ENCODE results near the gene ZNF444. TPM values are rescaled to one million over a fixed set of nuclear protein-coding genes. Genes with fewer than 3 reads are reported as not detected.

Gene ZNF444
- total RNA-seq, 2 experiments from 2014 or later: 28.9 to 29.3 TPM

DNA sequence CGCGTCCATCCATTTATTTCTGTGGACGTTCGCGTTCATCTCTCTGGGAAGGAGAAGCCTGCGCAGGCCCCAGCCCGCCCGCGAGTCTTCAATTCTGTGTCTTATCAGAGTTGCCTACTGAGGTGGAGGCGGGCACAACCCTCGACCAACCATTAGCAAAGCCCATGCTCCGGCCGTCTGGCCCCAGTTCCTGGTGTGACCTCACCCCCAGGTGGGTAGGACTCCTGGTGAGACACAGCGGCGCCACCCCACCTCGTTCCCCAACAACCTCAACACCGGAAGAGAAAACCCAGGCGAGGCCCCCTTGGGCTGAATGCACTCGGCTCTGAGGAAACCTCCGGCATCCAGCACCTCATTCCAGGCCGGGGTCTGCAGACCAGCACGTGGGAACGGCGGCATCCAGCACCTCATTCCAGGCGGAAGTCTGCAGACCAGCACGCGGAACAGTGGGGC, 34.7 kb upstream of the ZNF444 start:
- CTCF ChIA-PET: no interaction called here
- POLR2A ChIA-PET: no interaction called here

DNA sequence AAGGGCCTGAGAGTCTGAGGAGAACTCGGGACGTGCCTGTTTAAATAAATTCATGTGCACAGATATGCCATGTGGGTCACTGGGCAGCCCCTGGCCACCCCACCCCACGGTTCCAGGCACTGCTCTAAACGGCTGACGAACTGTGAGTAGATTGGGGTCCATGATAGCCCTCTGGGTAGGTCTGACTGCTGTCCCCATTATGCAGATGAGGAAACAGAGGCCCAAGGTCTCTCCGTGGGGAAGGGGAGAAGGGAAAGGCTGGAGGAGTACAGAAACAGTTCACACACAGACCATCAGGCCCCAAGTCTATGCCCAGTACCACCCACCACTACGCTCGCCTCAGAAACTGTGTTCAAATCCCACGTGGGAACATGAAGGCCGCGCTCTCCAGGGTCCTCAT, 34.1 kb upstream of the ZNF444 start:
- ChIA-PET CTCF (no interaction called here), POLR2A (no interaction called here)

DNA sequence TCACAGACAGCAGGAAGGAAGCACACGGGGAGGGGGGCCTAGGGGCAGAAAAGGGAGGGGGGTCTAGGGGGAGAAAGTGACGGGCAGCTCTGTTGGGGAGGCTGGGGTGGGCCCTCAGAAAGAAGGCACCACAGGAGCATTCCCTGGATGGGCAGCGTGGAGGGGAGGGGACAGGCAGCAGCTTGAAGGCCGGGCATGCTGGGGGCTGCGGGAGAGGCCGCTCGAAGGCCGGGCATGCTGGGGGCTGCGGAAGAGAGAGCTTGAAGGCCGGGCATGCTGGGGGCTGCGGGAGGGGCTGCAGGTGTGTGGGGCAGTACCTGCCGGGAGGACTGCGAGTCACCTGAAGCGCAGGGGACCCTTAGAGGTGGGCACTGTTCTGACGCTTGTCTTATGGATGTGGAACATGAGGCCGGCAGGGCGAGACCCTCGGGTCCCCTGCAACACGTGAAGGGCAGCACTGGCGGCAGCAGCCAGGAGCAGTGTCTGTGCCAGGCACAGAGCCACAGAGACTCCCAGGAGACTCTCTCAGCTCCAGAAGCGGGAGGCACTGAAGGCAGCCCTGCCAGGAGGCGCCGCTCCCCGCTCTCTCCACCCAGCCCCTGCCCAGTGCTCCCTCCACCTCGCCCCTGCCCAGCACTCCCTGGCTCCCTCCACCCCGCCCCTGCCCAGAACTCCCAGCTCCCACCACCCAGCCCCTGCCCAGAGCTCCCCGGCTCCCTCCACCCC, 33.3 kb upstream of the ZNF444 start:
- ChIA-PET CTCF (no interaction called here), POLR2A (interaction anchor here (0.6 kb wide), 1 partner anchor 867 kb away, joined by 3 read pairs; no protein-coding TSS in a partner anchor)

DNA sequence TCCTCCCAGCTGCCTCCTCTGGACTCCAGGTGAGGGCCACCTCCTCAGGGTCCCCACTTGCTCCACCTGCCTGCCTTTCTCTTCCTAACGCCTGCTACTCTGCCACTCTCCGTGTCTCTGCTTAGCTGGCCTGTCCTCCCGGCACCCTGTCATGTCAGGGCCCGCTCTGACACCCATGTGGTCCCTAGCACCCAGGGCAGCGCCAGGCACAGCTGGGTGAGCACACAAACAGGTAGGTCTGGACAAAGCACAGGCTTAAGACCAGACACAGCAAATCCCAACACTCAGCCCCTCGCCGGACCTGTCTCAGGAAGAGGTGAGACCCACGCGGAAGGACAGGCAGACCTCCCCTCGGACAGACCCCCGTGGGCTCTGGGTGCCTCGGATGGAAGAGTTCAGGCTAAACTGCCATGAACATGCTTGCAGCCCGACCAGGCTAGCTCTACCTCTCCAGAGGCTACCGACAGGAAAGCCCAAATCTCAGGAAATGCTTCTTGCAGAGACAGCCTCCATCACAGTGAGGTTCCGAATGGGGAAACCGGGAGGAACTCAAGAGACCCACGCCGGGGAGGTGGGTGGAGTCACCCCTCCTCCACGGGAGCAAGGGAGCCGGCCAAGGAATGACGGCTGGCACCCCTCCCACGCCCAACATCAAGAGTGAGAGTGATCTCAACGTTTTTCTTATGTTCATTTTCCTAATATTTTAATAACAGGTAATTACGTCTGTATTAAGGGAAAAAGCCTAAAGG, 32.5 kb upstream of the ZNF444 start:
- ChIA-PET POLR2A (interaction anchor here (0.6 kb wide), 1 partner anchor 868 kb away, joined by 3 read pairs; no protein-coding TSS in a partner anchor), CTCF (no interaction called here)

DNA sequence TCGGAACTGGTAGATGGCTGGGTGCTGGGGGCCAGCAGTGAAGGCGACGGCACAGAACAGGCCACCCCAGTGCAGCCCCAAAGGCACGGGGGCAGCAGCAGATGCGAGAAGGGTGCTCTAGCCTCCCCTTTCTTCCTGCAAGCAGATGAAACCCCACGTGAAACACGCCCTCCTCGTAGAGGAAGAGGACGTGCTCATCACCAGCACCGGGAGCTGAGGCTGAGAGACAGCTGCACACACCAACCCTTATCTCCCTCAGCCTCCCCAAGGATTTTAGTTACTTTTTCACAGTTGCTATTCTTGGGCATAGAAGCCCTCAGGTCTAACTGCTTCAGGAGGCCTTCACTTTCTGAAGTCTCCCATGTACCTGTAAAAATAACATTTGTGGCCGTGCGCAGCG, 31.9 kb upstream of the ZNF444 start:
- CTCF ChIA-PET: no interaction called here
- POLR2A ChIA-PET: no interaction called here

DNA sequence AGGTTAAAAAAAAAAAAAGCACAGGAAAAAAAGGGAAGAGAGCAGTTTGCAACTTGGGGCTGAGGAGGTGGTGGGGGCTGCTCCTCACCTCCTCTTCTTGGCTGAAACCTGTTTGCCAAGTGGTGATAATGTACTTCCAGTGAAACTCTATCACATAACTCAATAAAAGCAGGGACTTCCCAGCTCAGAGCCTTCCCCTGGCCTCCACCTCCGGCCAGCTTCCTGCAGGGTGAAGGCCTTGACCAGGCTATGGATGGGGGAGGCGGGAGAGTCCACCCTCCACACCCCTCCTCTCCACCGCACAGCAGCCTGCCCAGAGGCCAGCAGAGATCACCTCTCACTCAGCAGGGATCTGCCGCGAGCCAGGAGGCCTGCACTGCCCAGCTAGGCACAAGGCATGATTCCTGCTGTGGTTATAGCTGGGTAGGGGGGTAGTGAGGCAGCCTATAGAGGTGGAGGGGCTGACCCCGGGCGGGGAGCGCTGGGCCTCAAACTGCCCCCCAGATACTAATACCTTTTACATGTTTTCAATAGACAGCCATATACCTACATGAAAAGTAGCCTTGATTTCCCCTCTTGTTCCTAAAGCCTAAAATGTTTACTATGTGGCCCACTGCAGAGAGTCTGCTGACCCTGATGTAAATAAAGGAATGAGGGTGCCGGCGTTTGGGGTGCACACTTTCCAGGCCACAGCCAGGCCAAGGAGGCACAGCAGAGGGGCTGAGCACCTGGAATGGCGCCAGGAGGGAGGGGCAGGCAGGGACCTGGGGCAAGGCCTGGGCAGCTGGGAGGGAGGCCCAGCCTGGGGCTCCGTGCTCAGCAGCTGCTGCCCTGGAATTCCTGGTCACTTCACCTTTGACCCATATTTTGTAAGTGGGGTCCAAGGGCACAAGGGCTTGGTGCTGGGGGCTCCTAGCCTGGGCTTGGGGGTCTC, 30.3 kb upstream of the ZNF444 start:
- POLR2A ChIA-PET: interaction anchor here (0.7 kb wide), 1 partner anchor 16 kb away, joined by 3 read pairs; no protein-coding TSS in a partner anchor

DNA sequence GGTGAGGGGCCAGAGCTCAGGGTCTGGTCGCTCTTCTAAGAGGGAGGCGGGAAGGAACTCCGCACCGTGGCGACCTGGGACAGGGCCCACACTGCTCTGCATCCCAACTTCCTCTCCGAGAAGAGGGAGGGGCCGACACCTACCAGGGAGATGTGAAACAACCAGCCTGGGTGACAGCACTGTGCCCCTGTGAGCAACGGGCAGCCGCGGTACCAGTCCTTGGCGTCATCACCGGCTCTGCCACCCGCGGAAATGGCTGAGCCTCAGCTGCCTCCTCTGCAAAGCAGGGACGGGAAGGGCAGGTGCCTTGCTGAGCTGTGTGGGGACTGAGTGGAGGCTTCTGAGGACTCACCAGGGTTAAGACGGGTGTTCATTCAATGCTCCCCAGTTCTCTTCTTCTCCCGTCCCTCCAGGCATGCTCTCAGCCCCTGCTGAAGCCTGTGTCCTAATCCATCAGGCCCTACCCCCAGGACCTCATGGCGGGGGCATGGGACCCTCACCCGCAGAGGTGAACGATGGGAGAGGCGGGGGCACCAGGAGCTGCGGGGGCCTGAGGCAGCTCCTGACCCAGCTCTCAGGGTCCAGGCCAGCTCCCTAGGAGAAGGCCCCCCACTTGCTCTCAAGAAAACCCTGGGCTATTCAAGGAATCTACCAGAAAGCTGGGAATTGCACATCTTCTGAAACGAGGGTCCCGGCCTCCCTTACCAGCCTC, 29.3 kb upstream of the ZNF444 start:
- ChIA-PET POLR2A (no interaction called here), CTCF (interaction anchor here (0.5 to 0.9 kb wide), 3 partner anchors 8 to 57 kb away, joined by 3 to 4 read pairs (median 3); no protein-coding TSS in a partner anchor)

More for the DNA sequence above, 30.3 kb upstream of the ZNF444 start:
- CTCF ChIA-PET: interaction anchor here (0.5 to 0.9 kb wide), 2 partner anchors 9 to 58 kb away, joined by 3 to 4 read pairs; no protein-coding TSS in a partner anchor

DNA sequence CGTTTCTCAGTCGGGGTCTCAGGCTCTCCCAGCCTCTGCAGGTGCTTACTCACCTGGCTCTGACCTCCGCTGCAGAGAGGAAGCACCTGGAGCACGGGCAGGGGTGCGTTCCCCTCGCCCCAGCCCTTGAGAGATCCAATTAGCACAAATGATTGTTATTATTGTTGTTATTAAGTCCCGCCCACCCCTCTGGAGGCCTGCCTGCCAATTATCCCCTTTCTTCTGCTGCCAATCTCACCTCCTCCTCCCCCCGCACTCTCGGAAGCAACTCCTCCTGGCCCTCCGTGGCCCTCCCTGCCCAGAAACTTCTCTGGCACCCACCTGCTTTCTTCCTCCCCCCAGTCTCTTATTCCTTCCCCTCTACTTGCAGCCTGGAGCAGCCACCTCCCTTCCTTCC, 28.8 kb upstream of the ZNF444 start:
- POLR2A ChIA-PET: no interaction called here
- CTCF ChIA-PET: interaction anchor here (0.9 kb wide), 1 partner anchor 26 kb away, joined by 3 read pairs; no protein-coding TSS in a partner anchor

DNA sequence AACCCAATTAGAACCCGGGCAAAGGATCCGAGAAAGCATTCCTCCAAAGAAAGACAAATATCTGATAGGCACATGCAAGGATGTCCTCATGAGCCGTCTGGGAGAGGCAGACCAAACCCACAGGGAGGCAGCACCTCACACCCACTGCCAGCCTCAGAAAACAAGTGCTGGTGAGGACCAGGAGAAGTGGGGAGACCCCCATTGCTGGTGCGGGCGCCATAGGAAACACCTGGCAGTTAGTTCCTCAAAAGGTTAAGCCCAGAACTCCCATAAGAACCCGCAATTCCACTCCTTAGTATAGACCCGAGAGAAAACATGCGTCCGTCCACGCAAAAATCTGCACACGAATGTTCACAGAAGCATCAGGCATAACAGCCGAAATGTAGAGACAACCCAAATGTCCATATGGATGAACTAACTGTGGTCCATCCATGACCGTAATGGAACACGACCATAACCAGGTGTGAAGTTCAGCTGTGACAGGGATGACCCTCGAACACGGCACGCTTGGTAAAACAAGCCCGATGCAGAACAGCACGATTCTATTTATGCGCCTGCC, 27.9 kb upstream of the ZNF444 start:
- ChIA-PET CTCF (interaction anchor here (0.6 kb wide), 1 partner anchor 39 kb away, joined by 3 read pairs; no protein-coding TSS in a partner anchor), POLR2A (no interaction called here)

DNA sequence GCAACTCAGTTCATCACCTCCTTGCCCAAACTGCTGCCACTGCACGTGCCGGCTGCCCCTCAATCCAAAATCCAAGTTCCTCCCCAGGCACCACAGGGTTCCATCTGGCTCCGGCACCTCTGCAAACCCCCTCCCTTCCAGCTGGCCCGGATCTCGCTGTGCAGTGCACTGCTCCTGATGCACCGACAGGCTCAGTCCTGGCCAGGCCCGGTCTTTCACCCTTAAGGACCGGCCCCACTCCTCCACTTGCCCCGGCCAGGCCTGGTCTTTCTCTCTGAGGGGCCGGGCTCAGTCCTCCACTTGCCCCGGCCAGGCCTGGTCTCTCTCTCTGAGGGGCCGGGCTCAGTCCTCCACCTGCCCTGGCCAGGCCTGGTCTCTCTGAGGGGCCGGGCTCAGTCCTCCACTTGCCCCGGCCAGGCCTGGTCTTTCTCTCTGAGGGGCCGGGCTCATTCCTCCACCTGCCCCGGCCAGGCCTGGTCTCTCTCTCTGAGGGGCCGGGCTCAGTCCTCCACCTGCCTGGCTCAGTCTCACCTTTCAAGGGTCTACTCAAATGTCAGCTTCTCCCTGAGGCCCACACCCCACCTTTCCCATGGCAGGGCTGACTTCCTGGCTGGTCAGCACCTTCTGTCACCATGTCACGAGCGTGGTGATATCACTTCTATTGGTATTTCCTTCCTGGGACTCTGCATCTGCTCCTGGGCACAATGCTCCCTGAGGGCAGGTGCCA, 26.9 kb upstream of the ZNF444 start:
- ChIA-PET CTCF (interaction anchor here (1.0 kb wide), 1 partner anchor 32 kb away, joined by 3 read pairs; no protein-coding TSS in a partner anchor), POLR2A (no interaction called here)

DNA sequence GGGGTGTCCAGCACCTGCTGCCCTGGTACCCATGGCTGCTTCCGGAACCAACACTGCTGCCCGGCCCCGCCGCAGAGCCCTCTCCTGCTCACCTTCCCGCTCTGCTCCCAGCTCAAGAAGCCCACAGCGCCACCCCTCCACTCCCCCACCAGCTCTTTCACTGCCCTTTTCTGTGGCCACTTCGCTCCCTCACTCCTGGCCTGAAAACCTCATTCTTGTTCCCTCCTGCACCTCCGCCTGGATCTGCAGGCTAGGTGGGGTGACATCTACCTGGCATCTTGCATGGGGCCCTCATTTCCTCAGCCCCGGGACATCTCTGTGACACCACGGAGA, 26.3 kb upstream of the ZNF444 start:
- POLR2A ChIA-PET: no interaction called here
- CTCF ChIA-PET: interaction anchor here (1.0 kb wide), 1 partner anchor 31 kb away, joined by 3 read pairs; no protein-coding TSS in a partner anchor

DNA sequence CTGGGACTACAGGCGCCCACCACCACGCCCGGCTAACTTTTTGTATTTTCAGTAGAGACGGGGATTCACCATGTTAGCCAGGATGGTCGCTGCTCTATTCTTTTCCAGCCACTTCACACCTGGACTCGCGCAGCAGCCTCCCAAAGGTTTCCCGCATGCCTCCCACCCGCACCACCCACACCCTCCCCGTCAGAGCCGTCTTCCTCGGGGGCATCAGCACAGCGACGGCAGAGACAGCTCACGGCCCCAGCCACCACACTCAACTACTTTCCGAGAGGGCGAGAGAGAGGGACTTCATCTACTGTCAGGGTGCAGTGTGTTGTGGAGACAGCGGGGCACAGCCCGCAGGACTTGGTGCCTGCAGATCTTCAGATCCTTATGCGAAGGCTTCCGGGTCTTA, 25.6 kb upstream of the ZNF444 start:
- ChIA-PET CTCF (no interaction called here), POLR2A (no interaction called here)

DNA sequence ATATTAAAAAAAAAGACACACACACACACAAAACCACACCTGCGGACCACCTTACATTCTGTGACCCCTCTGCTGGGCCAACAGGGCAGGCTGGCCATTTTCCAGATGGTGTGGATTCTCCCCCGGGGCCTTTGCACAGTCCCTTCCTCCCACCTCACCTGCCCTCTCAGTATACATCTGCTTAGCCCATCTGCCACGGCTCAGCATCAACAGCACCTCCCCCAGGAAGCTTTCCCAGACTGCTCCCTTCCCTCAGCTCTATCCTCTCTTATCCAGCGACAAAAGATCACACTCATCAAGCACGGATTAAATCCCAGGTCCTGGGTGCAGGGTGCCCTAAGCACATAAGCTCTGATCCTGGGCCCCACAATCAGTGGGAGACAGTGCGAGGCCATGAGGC, 24.5 kb upstream of the ZNF444 start:
- POLR2A ChIA-PET: no interaction called here

DNA sequence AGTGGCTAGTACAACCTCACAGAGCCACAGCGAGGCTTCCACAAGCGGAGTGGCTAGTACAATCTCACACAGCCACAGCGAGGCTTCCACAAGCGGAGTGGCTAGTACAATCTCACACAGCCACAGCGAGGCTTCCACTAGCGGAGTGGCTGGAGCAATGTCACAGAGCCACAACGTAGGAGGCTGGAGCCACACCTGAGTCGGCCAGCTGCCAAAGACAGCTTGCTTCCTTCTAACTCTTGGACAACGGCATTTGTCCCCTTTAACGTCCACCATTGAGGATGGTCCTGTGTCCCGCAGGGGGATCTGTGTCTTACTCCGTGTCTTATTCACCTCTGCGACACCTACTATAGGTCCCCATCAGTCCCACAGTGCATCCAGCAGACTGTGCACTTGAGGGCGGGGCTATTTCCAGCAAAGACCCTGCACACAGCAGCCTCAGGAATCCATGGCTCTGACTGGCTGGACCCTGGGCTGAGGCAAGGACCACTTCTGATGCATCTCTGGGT, 23.7 kb upstream of the ZNF444 start:
- ChIA-PET CTCF (no interaction called here), POLR2A (no interaction called here)

More for the DNA sequence above, 24.5 kb upstream of the ZNF444 start:
- CTCF ChIA-PET: no interaction called here

DNA sequence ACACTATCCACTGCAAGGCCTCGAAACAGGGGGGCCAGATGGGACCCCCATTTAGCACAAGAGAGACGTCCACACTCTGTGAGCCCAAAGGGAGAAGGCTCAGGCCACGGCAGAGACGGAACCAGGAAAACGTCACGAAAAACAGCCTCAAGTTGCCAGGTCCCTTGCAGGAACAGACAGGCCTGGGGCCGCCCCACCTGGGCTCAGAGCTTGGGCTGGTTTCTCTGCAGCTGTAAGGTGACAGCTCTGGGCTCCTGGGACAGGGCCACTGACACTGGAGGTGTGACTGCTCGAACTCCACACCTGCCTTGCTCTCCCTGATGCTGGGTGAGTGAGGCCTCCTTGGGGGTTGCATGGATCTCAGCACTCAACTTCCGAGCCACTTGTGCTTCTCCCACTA, 23.2 kb upstream of the ZNF444 start:
- POLR2A ChIA-PET: no interaction called here

DNA sequence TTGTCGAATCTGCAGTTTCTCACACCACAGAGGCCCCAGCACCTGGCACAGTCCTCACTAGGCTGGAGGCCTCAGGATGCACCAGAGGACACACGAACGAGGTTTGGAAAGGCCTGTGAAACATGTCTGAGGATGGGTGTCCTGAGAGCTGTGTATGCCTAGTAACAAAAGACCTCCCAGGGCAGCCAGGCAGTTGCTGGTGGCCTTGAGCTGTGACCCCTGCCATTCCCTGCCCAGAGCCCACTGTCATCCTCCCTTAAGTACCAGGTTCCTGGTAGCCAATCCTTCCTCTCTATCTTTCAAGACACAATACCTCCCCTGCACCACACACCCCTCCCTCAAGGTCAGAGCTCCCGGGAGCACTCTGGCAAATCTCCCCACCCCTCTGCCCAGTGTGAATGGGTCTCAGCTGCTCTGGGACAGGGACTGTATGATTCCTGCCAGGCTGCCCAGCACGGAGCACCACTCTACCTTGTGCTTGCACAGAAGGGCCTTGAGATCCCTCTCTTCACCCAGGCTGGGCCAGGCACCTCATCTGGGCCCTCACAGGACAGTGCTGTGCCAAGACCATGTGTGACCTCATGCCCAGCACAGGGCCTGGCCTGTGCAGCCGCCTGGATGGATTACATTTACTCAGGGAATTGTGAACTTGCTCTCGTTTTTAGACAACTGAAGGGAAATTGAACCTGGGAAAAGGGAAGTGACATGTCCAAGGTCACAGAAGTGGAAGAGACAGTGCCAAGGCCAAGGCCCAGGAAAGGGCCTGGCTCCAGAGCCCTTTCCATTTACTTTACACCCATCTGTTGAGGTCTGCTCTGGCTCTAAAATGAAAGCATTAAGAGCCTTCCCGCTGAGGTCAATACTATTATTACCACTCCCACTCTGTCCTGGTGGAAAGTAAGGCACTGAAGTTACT, 22.2 kb upstream of the ZNF444 start:
- ChIA-PET POLR2A (no interaction called here), CTCF (interaction anchor here (0.5 to 1.5 kb wide), 2 partner anchors 8 to 1637 kb away, joined by 3 read pairs; no protein-coding TSS in a partner anchor)

More for the DNA sequence above, 23.2 kb upstream of the ZNF444 start:
- CTCF ChIA-PET: no interaction called here

DNA sequence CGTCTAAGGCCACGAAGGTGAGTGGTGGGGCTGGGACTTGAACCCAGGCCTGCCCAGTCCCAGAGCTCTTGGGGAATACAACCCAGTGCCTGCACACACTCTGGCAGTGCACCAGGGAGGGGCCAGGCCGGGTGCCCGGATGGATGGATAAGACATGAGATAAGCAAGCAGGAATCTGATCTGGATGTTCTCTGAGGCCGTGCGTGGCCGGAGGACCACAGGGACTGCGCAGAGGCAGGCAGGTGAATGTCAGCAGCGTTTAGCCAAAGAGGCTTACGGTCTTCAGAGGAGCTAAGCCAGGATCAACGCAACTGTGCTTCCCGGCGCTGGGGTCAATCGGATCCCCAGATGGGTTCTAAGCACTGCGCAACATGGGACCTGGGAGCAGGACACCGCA, 21.5 kb upstream of the ZNF444 start:
- ChIA-PET POLR2A (no interaction called here), CTCF (interaction anchor here (1.5 kb wide), 1 partner anchor 9 kb away, joined by 3 read pairs; no protein-coding TSS in a partner anchor)

Data from activated CD8-positive, alpha-beta memory T cell treated with anti-CD3 and anti-CD28 coated beads for 36 hours (primary cell).